Measurements from ENCODE around the gene OPALIN.
A peak's percentile ranks its signal among the peaks of the same experiment; 100 is the strongest.

Gene OPALIN

GRCh38 chr10:96387161-96387560, 28.4 kb upstream of the OPALIN start:
- TF ChIP-seq JUND (IDR thresholded peaks at IDR 0.05; ENCODE audit: low read depth) = no peak
- in situ Hi-C loops (cut with HindIII; ENCODE audit: low pct_unique_long_range_greater_than_20kb, low sequenced_read_pairs) = no loop called here
- no peak for DNase-seq (ENCODE audit: low read depth in 1 of 2, low spot score in 1 of 2)

- DNase-seq (ENCODE audit: low read depth in 1 of 2, low spot score in 1 of 2) = peak in 1 of 2 experiments; percentile 56
- TF ChIP-seq JUND (IDR thresholded peaks at IDR 0.05; ENCODE audit: low read depth) = no peak
- in situ Hi-C loops (cut with HindIII; ENCODE audit: low pct_unique_long_range_greater_than_20kb, low sequenced_read_pairs) = no loop called here
These were observed 25.7 kb upstream of the OPALIN start for GRCh38 chr10:96384506-96384905.

- no peak for TF ChIP-seq JUND (IDR thresholded peaks at IDR 0.05; ENCODE audit: low read depth)
- in situ Hi-C loops (cut with HindIII; ENCODE audit: low pct_unique_long_range_greater_than_20kb, low sequenced_read_pairs) = no loop called here
- no peak for DNase-seq (ENCODE audit: low read depth in 1 of 2, low spot score in 1 of 2)
These were observed 22.0 kb upstream of the OPALIN start for GRCh38 chr10:96380821-96381220.

DNA sequence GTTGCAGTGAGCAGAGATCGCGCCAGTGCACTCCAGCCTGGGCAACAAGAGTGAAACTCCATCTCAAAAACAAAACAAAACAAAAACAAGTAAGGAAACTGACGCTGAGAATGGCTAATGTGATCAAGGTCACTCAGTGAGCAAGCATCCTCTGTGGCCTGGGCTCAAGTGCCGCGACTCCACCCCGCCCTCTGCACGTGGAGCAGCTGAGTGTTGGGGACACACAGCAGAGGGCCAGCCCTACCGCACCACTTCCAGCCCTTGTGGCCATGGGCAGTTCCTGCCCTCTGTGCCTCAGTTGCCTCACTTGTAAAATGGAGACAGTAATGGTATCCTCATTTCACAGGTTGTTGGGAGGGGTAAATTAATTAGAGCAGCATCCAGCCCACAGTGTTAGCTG, 21.0 kb upstream of the OPALIN start:
- no peak for DNase-seq (ENCODE audit: low read depth in 1 of 2, low spot score in 1 of 2)
- no peak for TF ChIP-seq JUND (IDR thresholded peaks at IDR 0.05; ENCODE audit: low read depth)
- in situ Hi-C loops (cut with HindIII; ENCODE audit: low pct_unique_long_range_greater_than_20kb, low sequenced_read_pairs) = no loop called here

DNA sequence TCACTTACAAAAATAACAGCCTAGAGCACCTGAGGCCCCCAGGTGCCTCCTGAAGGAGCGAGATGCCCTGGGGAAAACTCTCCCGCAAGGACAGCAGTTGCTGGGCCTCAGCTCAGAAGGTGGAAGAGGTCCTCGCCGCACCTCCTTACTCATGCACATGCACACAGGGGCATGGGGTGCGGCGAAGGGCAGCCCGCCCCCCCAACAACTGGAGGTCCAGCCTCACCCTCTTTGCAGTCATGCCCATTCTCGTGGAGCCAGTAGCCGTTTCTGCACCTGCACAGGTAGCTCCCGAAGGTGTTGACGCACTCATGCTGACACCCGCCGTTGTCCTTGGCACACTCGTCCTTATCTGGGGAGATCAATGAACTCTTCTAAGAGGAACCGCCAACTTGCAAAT, 19.9 kb upstream of the OPALIN start:
- no peak for DNase-seq (ENCODE audit: low read depth in 1 of 2, low spot score in 1 of 2)
- TF ChIP-seq JUND (IDR thresholded peaks at IDR 0.05; ENCODE audit: low read depth) = no peak
- in situ Hi-C loops (cut with HindIII; ENCODE audit: low pct_unique_long_range_greater_than_20kb, low sequenced_read_pairs) = no loop called here

DNA sequence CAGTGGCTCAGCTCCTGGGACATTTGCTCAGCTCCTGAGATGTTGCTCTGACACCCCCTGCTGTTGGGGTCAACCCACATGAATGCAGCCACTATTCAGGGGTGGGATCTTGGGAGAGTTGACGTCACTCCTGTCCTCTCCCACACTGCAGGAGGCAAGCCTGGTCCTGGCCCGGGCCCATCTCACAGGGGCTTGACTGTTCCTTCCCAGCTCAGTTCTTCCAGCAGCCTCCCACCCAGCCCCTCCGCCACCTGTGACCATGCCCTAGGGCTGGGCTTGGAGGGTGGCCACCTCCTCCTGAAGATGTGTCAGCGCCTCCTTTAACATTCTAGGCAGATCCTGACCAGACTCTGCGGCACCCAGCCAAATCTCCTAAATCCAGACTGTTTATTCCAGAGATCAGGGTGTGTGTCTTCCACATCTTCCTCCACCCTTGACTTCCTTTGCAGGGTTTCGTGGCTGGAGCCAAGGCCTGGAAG, 19.1 kb upstream of the OPALIN start:
- TF ChIP-seq JUND (IDR thresholded peaks at IDR 0.05; ENCODE audit: low read depth) = no peak
- DNase-seq (ENCODE audit: low read depth in 1 of 2, low spot score in 1 of 2) = no peak
- in situ Hi-C loops (cut with HindIII; ENCODE audit: low pct_unique_long_range_greater_than_20kb, low sequenced_read_pairs) = no loop called here

DNA sequence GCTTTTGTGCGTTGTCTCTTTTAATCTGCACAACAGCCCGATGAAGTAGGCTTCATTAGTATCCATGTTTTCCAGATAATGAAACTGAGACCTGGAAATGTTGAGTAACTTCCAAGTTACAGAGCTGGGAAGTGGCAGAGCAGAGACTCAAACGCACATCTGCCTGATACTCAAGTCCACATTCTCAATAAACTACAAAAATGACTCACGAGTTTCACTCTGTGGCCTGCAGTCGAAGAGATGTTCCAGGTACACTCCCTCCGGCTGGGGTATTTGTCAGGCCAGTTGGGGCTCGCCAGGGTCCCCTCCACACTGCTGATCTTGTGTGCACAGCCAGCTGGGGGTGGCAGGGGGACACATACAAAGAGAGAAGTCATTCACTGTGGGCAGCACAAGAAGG, 17.7 kb upstream of the OPALIN start:
- no peak for TF ChIP-seq JUND (IDR thresholded peaks at IDR 0.05; ENCODE audit: low read depth)
- no peak for DNase-seq (ENCODE audit: low read depth in 1 of 2, low spot score in 1 of 2)
- in situ Hi-C loops (cut with HindIII; ENCODE audit: low pct_unique_long_range_greater_than_20kb, low sequenced_read_pairs) = no loop called here

DNA sequence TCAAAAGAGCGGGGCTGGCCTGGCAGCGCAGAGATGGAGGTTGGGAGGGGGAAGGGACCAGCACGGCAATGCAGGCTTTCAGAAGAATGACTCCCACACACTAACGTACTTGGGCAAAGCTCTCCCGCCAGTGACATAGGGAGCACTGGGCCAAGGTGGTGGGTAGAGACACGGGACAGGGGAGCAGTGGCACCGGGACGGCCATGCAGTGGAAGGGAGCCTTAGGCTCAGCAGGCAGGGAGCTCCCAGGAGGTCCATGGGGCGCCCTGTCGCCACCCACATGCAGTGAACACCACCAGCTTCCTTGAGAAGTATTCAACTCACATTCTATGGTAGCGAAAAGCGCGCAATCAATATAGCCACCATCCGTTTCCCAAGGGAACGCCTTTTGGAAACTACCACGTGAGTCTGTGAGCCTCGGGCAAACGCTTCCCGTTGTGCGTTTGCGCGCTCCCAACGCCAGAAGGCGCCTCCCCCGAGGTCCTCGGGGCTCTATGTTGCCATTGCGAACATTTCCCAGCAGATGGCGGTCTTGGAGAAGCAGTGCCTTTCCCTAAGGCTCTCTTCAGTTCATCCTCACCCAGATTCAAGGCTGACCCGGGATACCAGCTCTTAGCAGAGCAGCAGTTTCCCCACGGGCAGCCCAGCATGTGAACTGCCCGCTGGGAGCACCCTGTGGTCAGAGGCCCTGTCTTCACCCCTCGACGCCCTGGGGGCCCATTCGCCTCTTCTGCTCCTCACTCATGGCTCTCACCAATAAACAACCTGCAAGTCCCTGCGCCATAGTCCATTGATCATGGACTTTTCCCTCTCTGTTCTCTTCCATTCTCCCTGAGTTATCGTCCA, 16.4 kb upstream of the OPALIN start:
- peak; percentile 94 to 95 for DNase-seq (ENCODE audit: low read depth in 1 of 2, low spot score in 1 of 2)
- no peak for TF ChIP-seq JUND (IDR thresholded peaks at IDR 0.05; ENCODE audit: low read depth)
- in situ Hi-C loops (cut with HindIII; ENCODE audit: low pct_unique_long_range_greater_than_20kb, low sequenced_read_pairs) = no loop called here

GRCh38 chr10:96374639-96374984, 15.8 kb upstream of the OPALIN start:
- in situ Hi-C loops (cut with HindIII; ENCODE audit: low pct_unique_long_range_greater_than_20kb, low sequenced_read_pairs) = no loop called here
- no peak for DNase-seq (ENCODE audit: low read depth in 1 of 2, low spot score in 1 of 2)
- TF ChIP-seq JUND (IDR thresholded peaks at IDR 0.05; ENCODE audit: low read depth) = no peak

DNA sequence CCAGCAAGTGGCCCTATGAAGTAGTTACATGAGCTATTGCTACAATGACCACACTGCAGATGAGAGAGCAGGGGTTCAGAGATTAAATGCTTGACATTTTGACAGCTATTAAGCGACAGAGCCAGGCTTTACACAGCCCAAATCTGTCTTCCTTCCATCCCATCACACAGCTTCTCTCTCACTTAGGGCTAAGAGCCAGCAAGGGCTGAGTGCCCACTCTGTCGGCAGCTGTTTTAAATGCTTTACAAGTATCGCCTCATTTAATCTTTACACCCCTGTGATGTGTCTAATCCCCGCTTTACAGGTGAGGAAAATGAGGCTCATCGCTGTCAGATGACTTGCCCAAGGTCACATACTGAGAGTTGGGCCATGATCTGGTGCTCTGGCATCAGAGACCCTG, 15.2 kb upstream of the OPALIN start:
- in situ Hi-C loops (cut with HindIII; ENCODE audit: low pct_unique_long_range_greater_than_20kb, low sequenced_read_pairs) = no loop called here
- DNase-seq (ENCODE audit: low read depth in 1 of 2, low spot score in 1 of 2) = no peak
- TF ChIP-seq JUND (IDR thresholded peaks at IDR 0.05; ENCODE audit: low read depth) = no peak

DNA sequence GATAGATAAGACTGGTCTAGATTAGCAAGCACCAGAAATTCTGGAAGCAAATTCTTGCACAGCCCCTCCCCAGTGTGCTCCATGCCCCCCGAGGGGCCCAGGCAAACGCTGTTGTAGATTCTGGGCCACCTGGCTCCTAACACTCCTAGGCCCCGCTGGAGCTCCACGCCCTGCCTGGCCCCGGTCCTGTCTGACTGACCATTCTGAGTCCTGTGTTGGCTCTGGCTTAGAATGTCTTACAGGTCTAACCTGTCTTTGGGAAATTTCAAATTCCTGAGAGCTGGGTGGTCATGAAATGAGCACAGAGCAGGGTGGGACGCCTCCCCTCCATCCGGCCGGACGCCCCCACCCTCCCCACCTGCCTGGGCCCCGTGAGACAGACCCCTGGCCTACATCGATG, 12.6 kb upstream of the OPALIN start:
- peak in 1 of 2 experiments; percentile 28 for DNase-seq (ENCODE audit: low read depth in 1 of 2, low spot score in 1 of 2)
- TF ChIP-seq JUND (IDR thresholded peaks at IDR 0.05; ENCODE audit: low read depth) = no peak
- in situ Hi-C loops (cut with HindIII; ENCODE audit: low pct_unique_long_range_greater_than_20kb, low sequenced_read_pairs) = no loop called here

DNA sequence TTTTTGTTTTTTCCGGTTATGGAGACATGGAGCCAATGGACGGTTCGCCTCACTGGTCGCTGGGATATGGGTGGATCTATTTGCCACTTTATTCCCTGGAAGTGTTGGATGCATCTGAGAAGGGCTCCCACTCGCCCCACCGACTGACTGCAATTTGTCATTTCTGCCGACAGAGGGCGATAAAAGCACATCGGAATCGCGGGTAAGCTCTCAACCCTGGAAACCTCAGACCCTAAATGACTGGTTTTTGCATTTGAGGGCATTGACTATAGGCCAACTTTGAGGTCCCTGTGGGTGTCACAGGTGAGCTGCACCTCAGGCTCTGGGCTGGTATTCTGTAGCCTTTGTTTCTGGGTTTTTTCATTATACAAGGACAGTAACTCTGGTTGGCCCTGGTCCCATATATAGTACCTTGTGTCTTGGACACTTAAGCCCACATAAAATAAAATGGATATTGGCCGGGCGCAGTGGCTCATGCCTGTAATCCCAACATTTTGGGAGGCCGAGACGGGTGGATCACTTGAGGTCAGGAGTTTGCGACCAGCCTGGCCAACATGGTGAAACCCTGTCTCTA, 11.9 kb upstream of the OPALIN start:
- DNase-seq (ENCODE audit: low read depth in 1 of 2, low spot score in 1 of 2) = peak; percentile 52 to 73
- in situ Hi-C loops (cut with HindIII; ENCODE audit: low pct_unique_long_range_greater_than_20kb, low sequenced_read_pairs) = no loop called here
- TF ChIP-seq JUND (IDR thresholded peaks at IDR 0.05; ENCODE audit: low read depth) = no peak

- no peak for TF ChIP-seq JUND (IDR thresholded peaks at IDR 0.05; ENCODE audit: low read depth)
- DNase-seq (ENCODE audit: low read depth in 1 of 2, low spot score in 1 of 2) = no peak
- in situ Hi-C loops (cut with HindIII; ENCODE audit: low pct_unique_long_range_greater_than_20kb, low sequenced_read_pairs) = no loop called here
These were observed 11.2 kb upstream of the OPALIN start for GRCh38 chr10:96369890-96370583.

All from T47D (cell line).